GM19099 (cell line): Measurements from ENCODE around the gene MADCAM1.

Experiments used
- POLR2A ChIP-seq: IDR thresholded peaks from 3 replicates; pipeline ENCODE4 v1.6.1; 2011; ENCODE audit warnings: low read depth; ENCODE audit not compliant: insufficient read length; ENCODE audit errors: extremely low read depth

Gene MADCAM1

GRCh38 chr19:496112-496665 is at the start of gene MADCAM1:
MADCAM1 (plus strand) TSS chr19:496486; CDS start chr19:496500, 14 bp downstream.
- TF ChIP-seq POLR2A: no peak

GRCh38 chr19:447064-447426 is 49.2 kb upstream of the MADCAM1 start:
- no peak for TF ChIP-seq POLR2A

- TF ChIP-seq POLR2A: no peak
Observed at GRCh38 chr19:447816-448560, 48.3 kb upstream of the MADCAM1 start.

- TF ChIP-seq POLR2A: no peak
Observed at GRCh38 chr19:449916-450315, 46.4 kb upstream of the MADCAM1 start.

- TF ChIP-seq POLR2A: no peak
Observed at GRCh38 chr19:452829-453228, 43.5 kb upstream of the MADCAM1 start.

GRCh38 chr19:453606-454005 is 42.7 kb upstream of the MADCAM1 start:
- no peak for TF ChIP-seq POLR2A

GRCh38 chr19:455031-455705 is 41.1 kb upstream of the MADCAM1 start:
- TF ChIP-seq POLR2A: no peak

- TF ChIP-seq POLR2A: no peak
Observed at GRCh38 chr19:455851-456546, 40.3 kb upstream of the MADCAM1 start.

GRCh38 chr19:456547-457110 is 39.7 kb upstream of the MADCAM1 start:
- no peak for TF ChIP-seq POLR2A

- no peak for TF ChIP-seq POLR2A
Observed at GRCh38 chr19:457636-458035, 38.6 kb upstream of the MADCAM1 start.

- no peak for TF ChIP-seq POLR2A
Observed at GRCh38 chr19:458091-459042, 37.9 kb upstream of the MADCAM1 start.

- TF ChIP-seq POLR2A: no peak
Observed at GRCh38 chr19:459724-460511, 36.4 kb upstream of the MADCAM1 start.
